H9 (cell line): ENCODE data around the gene MRPS34. TPM values are rescaled to one million over a fixed set of nuclear protein-coding genes. Genes with fewer than 3 reads are reported as not detected.

Source experiments
- DNase-seq: peaks from one replicate; pipeline ENCODE4 v3.0.0-alpha.2; 2017
- H2AFZ ChIP-seq: one replicate; pipeline ENCODE4 v1.6.1; 2013; ENCODE audit warnings: mild to moderate bottlenecking, low read length, control low read depth, moderate library complexity
- H2AK5ac ChIP-seq: 2 replicates; pipeline ENCODE4 v1.6.1; 2013; ENCODE audit warnings: low read length, control low read depth, mixed read lengths; ENCODE audit not compliant: insufficient read length
- H2BK120ac ChIP-seq: one replicate; pipeline ENCODE4 v1.6.1; 2013; ENCODE audit warnings: low read depth, mild to moderate bottlenecking, low read length, control low read depth, inconsistent platforms; ENCODE audit not compliant: poor library complexity, severe bottlenecking
- H2BK12ac ChIP-seq: 2 replicates; pipeline ENCODE4 v1.6.1; 2013; ENCODE audit warnings: low read length, control low read depth, mixed read lengths, low read depth; ENCODE audit not compliant: insufficient read length
- H2BK15ac ChIP-seq: 2 replicates; pipeline ENCODE4 v1.6.1; 2013; ENCODE audit warnings: low read depth, low read length, control low read depth
- H2BK20ac ChIP-seq: one replicate; pipeline ENCODE4 v1.6.1; 2013; ENCODE audit warnings: low read depth, mild to moderate bottlenecking, low read length, control low read depth, inconsistent platforms; ENCODE audit not compliant: poor library complexity, severe bottlenecking
- H2BK5ac ChIP-seq: 2 replicates; pipeline ENCODE4 v1.6.1; 2013; ENCODE audit warnings: low read length, control low read depth, mixed read lengths; ENCODE audit not compliant: insufficient read length
- H3K14ac ChIP-seq: 2 replicates; pipeline ENCODE4 v1.6.1; 2013; ENCODE audit warnings: low read length, control low read depth; ENCODE audit not compliant: insufficient read depth
- H3K18ac ChIP-seq: 2 replicates; pipeline ENCODE4 v1.6.1; 2013; ENCODE audit warnings: low read depth, mild to moderate bottlenecking, mixed read lengths, low read length, control low read depth; ENCODE audit not compliant: insufficient read length
- H3K23ac ChIP-seq: 2 replicates; pipeline ENCODE4 v1.6.1; 2013; ENCODE audit warnings: low read length, control low read depth, mixed read lengths, low read depth; ENCODE audit not compliant: insufficient read length
- H3K23me2 ChIP-seq: 2 replicates; pipeline ENCODE4 v1.6.1; 2013; ENCODE audit warnings: low read depth, mild to moderate bottlenecking, mixed read lengths, low read length, control low read depth; ENCODE audit not compliant: insufficient read length, poor library complexity, severe bottlenecking
- H3K27ac ChIP-seq: 2 replicates; pipeline ENCODE4 v1.5.1; 2013; ENCODE audit warnings: low read length, control low read depth, mixed read lengths, low read depth; ENCODE audit not compliant: insufficient read length
- H3K27me3 ChIP-seq: 2 replicates; pipeline ENCODE4 v1.6.1; 2013; ENCODE audit warnings: low read length, control low read depth, inconsistent platforms; ENCODE audit not compliant: insufficient read depth
- H3K4ac ChIP-seq: 2 replicates; pipeline ENCODE4 v1.6.1; 2013; ENCODE audit warnings: low read depth, mild to moderate bottlenecking, control low read depth, inconsistent platforms, low read length, moderate library complexity
- H3K4me1 ChIP-seq: 2 replicates; pipeline ENCODE4 v1.6.1; 2013; ENCODE audit warnings: low read length, control low read depth, inconsistent platforms; ENCODE audit not compliant: insufficient read depth
- H3K4me2 ChIP-seq: 2 replicates; pipeline ENCODE4 v1.6.1; 2013; ENCODE audit warnings: low read length, control low read depth, mixed read lengths; ENCODE audit not compliant: insufficient read length, insufficient read depth
- H3K56ac ChIP-seq: 2 replicates; pipeline ENCODE4 v1.6.1; 2013; ENCODE audit warnings: low read depth, mild to moderate bottlenecking, mixed read lengths, low read length, control low read depth; ENCODE audit not compliant: insufficient read length
- H3K79me1 ChIP-seq: 2 replicates; pipeline ENCODE4 v1.6.1; 2013; ENCODE audit warnings: low read depth, mild to moderate bottlenecking, moderate library complexity, low read length, control low read depth, inconsistent platforms; ENCODE audit not compliant: insufficient read depth, poor library complexity, severe bottlenecking
- H3K79me2 ChIP-seq: 2 replicates; pipeline ENCODE4 v1.6.1; 2013; ENCODE audit warnings: low read length, control low read depth, inconsistent platforms; ENCODE audit not compliant: insufficient read depth
- H3K9ac ChIP-seq: 2 replicates; pipeline ENCODE4 v1.6.1; 2013; ENCODE audit warnings: low read length, control low read depth, mixed read lengths; ENCODE audit not compliant: insufficient read length; ENCODE audit errors: extremely low read depth
- H3K9me3 ChIP-seq: one replicate; pipeline ENCODE4 v1.6.1; 2013; ENCODE audit warnings: low read depth, low read length, inconsistent platforms; ENCODE audit not compliant: control insufficient read depth
- H3T11ph ChIP-seq: one replicate; pipeline ENCODE4 v1.6.1; 2013; ENCODE audit warnings: mild to moderate bottlenecking, low read length, control low read depth, inconsistent platforms
- H4K20me1 ChIP-seq: one replicate; pipeline ENCODE4 v1.6.1; 2013; ENCODE audit not compliant: control insufficient read depth, insufficient read length, insufficient read depth
- H4K5ac ChIP-seq: 2 replicates; pipeline ENCODE4 v1.6.1; 2013; ENCODE audit warnings: low read depth, mild to moderate bottlenecking, mixed read lengths, low read length, control low read depth; ENCODE audit not compliant: insufficient read length
- H4K8ac ChIP-seq: replicated peaks from 2 replicates; pipeline ENCODE4 v1.6.1; 2013; ENCODE audit warnings: low read length, control low read depth, mixed read lengths, low read depth; ENCODE audit not compliant: insufficient read length
- H4K91ac ChIP-seq: 2 replicates; pipeline ENCODE4 v1.6.1; 2013; ENCODE audit warnings: low read depth, mild to moderate bottlenecking, moderate library complexity, mixed read lengths, low read length, control low read depth; ENCODE audit not compliant: insufficient read length
- H3K27ac Mint-ChIP-seq, 3 experiments: 2 replicates in 2 of 3; 3 replicates in 1 of 3; pipeline ENCODE4 v1.8.0; 2020 to 2021; ENCODE audit warnings: mixed read lengths in 3 of 3, mild to moderate bottlenecking in 1 of 3, moderate library complexity in 1 of 3
- H3K27me3 Mint-ChIP-seq: 2 replicates; pipeline ENCODE4 v1.8.0; 2021; ENCODE audit warnings: low read depth, mild to moderate bottlenecking, moderate library complexity, mixed read lengths
- H3K36me3 Mint-ChIP-seq, 3 experiments: 2 replicates in 2 of 3; 3 replicates in 1 of 3; pipeline ENCODE4 v1.8.0; 2020 to 2021; ENCODE audit warnings: low read depth in 3 of 3, mixed read lengths in 3 of 3; ENCODE audit not compliant: insufficient read depth in 1 of 3
- H3K4me1 Mint-ChIP-seq, 2 experiments: 2 replicates each; pipeline ENCODE4 v1.8.0; 2020; ENCODE audit warnings: mixed read lengths in 2 of 2
- H3K4me3 Mint-ChIP-seq, 2 experiments: 2 replicates in 1 of 2; 3 replicates in 1 of 2; pipeline ENCODE4 v1.8.0; 2020 to 2021; ENCODE audit warnings: mild to moderate bottlenecking in 2 of 2, mixed read lengths in 2 of 2, moderate library complexity in 1 of 2
- H3K9me3 Mint-ChIP-seq, 2 experiments: 2 replicates in 1 of 2; 3 replicates in 1 of 2; pipeline ENCODE4 v1.8.0; 2020; ENCODE audit warnings: mild to moderate bottlenecking in 2 of 2, mixed read lengths in 2 of 2, moderate library complexity in 1 of 2
- CTCF ChIP-seq: fragments of 200-600 bp; sonication (generic); conservative IDR thresholded peaks from 3 replicates; pipeline ENCODE4 v1.8.0; 2021; ENCODE audit warnings: antibody characterized with exemption, mild to moderate bottlenecking
- WGBS: extraction: QIAGEN DNeasy Blood & Tissue Kit; methylation state at CpG from one replicate; pipeline ENCODE4 v1.1.7; 2013; ENCODE audit warnings: missing lambda C conversion rate, low lambda C conversion rate, mixed read lengths; ENCODE audit not compliant: insufficient read length; ENCODE audit errors: extremely low coverage; 5-methylcytosine and 5-hydroxymethylcytosine counted together
- total RNA-seq: library from RNA; stranded (reverse); gene quantifications from 2 replicates; pipeline ENCODE4 v1.2.1, GENCODE V29; 2021

The MRPS34 gene
- total RNA-seq, 1 experiment from 2014 or later = 205 TPM

GRCh38 chr16:1724491-1724890, 48.4 kb downstream of the MRPS34 start:
- H3K4me1 Mint-ChIP-seq = peaks cover 0 to 7% of the 10 kb centered on the region in 2 experiments; a peak in 3 of 4 replicates
- H2BK5ac ChIP-seq = no peak overlapping the region

More at GRCh38 chr16:1724491-1724890, 48.4 kb downstream of the MRPS34 start:
- H2BK12ac ChIP-seq = no peak overlapping the region
- no peak overlapping the region for H3K18ac ChIP-seq
- DNase-seq = no peak
- no peak overlapping the region for H4K91ac ChIP-seq
- H2AK5ac ChIP-seq = no peak overlapping the region
- no peaks in the 10 kb centered on the region for H3K79me1 ChIP-seq
- no peak overlapping the region for H2BK120ac ChIP-seq
- no peak overlapping the region for H3K27ac ChIP-seq
- no peak overlapping the region for H3K14ac ChIP-seq
- Mint-ChIP-seq H3K27me3 (no peaks in the 10 kb centered on the region), H3K9me3 (no peaks in the 10 kb centered on the region), H3K36me3 (peaks cover 2 to 22% (median 17%) of the 10 kb centered on the region in 3 experiments; a peak in 6 of 7 replicates), H3K4me3 (no peak overlapping the region), H3K27ac (no peak overlapping the region)
- no peak overlapping the region for H4K5ac ChIP-seq
- no peak overlapping the region for H2BK15ac ChIP-seq
- no peak overlapping the region for H3K4me2 ChIP-seq
- H3K9me3 ChIP-seq = no peaks in the 10 kb centered on the region
- H3K9ac ChIP-seq = no peak overlapping the region
- H3T11ph ChIP-seq = no peak overlapping the region
- H3K4me1 ChIP-seq = no peaks in the 10 kb centered on the region
- H3K79me2 ChIP-seq = no peaks in the 10 kb centered on the region
- H4K8ac ChIP-seq = no peak overlapping the region
- no peaks in the 10 kb centered on the region for H3K23me2 ChIP-seq
- H2AFZ ChIP-seq = no peak overlapping the region
- no CpG with 5 or more reads among the region's 12 CpGs for WGBS
- H2BK20ac ChIP-seq = no peak overlapping the region
- no peaks in the 10 kb centered on the region for H3K27me3 ChIP-seq
- no peak overlapping the region for H3K4ac ChIP-seq
- H3K56ac ChIP-seq = no peak overlapping the region
- H3K23ac ChIP-seq = no peak overlapping the region
- H4K20me1 ChIP-seq = no peaks in the 10 kb centered on the region
- TF ChIP-seq CTCF = no peak
